OCI-LY3 (cell line): ENCODE results near the gene KYNU.

Source experiments
- EZH2phosphoT487 ChIP-seq: fragments of 200-600 bp; shearing (Covaris generic); IDR thresholded peaks from 2 replicates; pipeline ENCODE4 v1.6.1; 2018; ENCODE audit warnings: antibody characterized with exemption, mixed run types, low read depth
- TF ChIP-seq, protein P1 (sequence below): fragments of 200-600, 300-600 bp; sonication (generic); IDR thresholded peaks from 2 replicates; pipeline ENCODE4 v1.5.1; 2014; ENCODE audit warnings: antibody characterized with exemption, low read length, low read depth

DNA sequence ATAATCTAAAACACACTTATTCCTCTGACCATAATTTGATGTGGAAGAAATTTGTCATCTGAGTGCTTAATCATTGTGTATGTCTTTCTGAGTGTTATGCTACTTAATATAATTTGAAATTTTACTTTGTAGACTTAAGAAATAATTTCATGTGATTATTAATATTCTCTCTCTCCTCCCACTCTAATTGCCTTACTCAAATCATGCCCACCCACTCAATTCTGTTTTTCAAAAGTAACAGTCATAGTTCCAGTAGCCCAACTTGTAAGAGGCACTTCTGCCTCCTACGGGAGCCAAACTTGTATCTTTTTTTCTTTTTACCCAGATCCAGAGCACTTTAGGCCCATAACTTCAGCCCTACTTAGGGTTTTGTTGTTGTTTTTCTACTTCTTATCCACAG lies 18.5 kb upstream of the KYNU start:
- TF ChIP-seq, protein P1, sequence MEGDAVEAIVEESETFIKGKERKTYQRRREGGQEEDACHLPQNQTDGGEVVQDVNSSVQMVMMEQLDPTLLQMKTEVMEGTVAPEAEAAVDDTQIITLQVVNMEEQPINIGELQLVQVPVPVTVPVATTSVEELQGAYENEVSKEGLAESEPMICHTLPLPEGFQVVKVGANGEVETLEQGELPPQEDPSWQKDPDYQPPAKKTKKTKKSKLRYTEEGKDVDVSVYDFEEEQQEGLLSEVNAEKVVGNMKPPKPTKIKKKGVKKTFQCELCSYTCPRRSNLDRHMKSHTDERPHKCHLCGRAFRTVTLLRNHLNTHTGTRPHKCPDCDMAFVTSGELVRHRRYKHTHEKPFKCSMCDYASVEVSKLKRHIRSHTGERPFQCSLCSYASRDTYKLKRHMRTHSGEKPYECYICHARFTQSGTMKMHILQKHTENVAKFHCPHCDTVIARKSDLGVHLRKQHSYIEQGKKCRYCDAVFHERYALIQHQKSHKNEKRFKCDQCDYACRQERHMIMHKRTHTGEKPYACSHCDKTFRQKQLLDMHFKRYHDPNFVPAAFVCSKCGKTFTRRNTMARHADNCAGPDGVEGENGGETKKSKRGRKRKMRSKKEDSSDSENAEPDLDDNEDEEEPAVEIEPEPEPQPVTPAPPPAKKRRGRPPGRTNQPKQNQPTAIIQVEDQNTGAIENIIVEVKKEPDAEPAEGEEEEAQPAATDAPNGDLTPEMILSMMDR, result no peak
- no peak for TF ChIP-seq EZH2phosphoT487
